Hippocampal formation (tissue), 2 donors: ENCODE measurements around the gene DMPK.
"Not testable (repeated sequence)": the region's sequence is repeated elsewhere in the genome, so short reads cannot be mapped to it uniquely, and the experiment has no call there.

Experiments used
- DNase-seq, 2 donors: peaks; one replicate each; lab custom pipeline; 2025; lab: John Stamatoyannopoulos, UW

The DMPK gene

GRCh38 chr19:45814851-45815480, 32.7 kb upstream of the DMPK start, which contains the start of gene RSPH6A:
Gene RSPH6A, minus strand, starts transcription at chr19:45815308. Its CDS starts 132 bp downstream, at chr19:45815176.
- no peak for DNase-seq

GRCh38 chr19:45814166-45814780, 32.0 kb upstream of the DMPK start:
- DNase-seq, result no peak

- DNase-seq, result no peak
These were observed 30.0 kb upstream of the DMPK start for GRCh38 chr19:45812297-45812696.

- no peak for DNase-seq
These were observed 27.4 kb upstream of the DMPK start for GRCh38 chr19:45809643-45810159.

DNA sequence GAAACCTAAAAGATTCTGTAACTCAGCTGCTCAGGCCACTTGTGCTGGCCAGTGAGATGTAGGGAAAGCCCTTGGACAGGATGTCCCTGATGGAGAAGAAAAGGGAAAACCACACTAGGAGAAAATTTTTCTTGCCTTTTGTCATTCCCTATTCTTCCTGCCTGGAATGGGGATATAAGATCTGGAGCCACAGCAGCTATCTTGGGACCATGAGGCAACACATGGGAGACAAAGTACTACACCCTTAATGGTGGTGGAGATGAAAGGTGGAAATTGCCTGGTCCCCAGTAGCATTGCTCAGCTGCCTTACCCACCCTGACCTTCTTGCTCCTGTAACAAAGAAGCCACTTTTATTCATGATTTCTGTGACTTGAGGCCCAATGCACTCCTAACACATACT, 23.4 kb upstream of the DMPK start:
- no peak for DNase-seq

DNA sequence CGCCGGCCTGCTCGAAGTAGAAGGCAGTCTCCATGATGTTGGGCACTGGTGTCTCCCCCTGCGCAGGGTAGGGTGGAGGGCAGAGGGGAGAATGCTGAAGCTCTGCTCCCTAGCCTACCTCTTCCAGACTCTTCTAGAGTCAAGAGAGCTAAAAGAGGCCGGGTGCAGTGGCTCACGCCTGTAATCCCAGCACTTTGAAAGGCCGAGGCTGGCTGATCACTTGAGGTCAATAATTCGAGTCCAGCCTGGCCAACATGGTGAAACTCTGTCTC, 22.6 kb upstream of the DMPK start:
- no peak for DNase-seq

GRCh38 chr19:45804140-45804958, 22.1 kb upstream of the DMPK start:
- no peak for DNase-seq

- no peak for DNase-seq
These were observed 19.4 kb upstream of the DMPK start for GRCh38 chr19:45801603-45802175.

DNA sequence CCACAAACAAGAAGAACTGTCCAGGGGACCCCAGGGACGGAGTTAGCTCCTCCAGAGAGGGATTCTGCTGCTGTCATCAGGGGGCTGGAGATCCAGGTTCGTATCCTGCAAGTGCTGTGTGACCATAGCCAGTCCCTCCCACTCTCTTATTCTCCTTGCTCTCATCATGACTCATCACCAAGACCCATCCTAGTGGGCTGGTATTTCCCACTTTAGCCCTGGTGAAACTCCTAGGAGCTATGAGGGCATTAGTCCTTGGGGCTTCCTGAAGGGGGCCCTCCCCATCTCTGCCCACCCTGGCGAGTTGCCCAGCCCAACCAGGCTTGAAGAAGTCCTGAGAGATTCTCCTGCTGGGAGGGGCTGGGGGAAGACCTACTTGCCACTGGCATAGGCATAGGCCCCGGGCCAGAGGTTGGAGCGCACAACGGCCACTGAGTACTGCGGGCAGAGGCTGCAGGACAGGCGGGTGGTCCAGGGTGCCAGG, 17.8 kb upstream of the DMPK start:
- no peak for DNase-seq

- not testable (repeated sequence) for DNase-seq
These were observed 17.3 kb upstream of the DMPK start for GRCh38 chr19:45799541-45799940.

DNA sequence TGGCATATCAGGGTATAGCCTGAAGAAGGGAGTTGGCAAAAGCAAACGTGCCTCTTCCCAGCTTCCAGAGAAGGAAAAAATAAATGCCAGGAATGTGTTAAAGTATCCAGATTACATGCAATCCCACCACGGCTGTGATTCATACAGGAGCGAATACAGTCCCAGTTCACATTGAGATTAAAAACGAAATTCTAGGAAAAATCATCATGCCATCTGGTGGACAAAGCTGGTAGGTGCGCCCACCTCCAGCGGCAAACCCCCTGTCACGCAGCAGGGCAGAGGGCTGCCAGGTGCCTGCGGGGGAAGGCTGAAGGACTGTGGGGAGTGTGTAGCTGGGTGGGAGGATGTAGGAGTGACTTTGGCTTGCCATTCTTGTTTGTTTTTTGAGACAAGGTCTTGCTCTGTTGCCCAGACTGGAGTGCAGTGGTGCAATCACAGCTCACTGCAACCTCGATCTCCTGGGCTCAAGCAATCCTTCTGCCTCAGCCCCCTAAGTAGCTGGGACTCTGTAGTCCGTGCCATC, 16.8 kb upstream of the DMPK start:
- DNase-seq, result peak; percentile 19 to 70

- DNase-seq, result no peak
These were observed 12.3 kb upstream of the DMPK start for GRCh38 chr19:45794627-45795026.

DNA sequence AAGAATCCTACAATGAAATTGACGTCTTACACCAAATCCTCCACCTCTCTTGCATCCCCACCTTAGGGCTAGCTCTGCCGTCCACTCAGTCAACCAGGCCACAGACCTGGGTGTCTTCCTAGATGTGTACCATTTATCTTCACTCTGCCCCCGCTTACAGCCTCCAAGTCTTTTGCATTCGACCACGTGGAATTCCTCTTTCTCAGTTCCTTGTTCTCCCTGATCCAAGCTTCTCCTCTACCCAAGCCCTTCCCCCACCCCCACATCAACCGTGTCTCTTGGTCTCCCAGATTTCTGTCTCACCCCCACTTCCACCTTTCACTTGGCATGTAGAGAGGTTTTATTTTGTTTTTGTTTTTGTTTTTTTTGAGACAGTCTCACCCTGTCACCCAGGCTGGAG, 11.6 kb upstream of the DMPK start:
- no peak for DNase-seq

DNA sequence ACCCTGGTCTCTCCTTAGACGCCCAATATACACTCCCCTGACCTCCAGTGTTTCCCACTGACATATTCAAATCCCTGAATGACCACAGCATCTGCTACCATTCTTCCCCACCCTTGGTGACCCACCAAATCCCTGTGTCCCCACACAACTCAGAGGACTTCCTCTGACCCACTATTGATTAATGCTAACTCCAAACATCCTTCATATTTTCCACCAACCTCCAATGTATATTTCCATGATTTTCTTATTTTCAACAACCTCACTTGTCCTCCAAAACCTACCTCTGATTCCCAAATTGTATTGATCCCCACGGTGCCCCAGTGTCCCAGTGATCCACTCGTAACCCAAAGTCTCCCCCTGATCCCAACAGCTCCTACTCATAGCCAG, 10.9 kb upstream of the DMPK start:
- no peak for DNase-seq

DNA sequence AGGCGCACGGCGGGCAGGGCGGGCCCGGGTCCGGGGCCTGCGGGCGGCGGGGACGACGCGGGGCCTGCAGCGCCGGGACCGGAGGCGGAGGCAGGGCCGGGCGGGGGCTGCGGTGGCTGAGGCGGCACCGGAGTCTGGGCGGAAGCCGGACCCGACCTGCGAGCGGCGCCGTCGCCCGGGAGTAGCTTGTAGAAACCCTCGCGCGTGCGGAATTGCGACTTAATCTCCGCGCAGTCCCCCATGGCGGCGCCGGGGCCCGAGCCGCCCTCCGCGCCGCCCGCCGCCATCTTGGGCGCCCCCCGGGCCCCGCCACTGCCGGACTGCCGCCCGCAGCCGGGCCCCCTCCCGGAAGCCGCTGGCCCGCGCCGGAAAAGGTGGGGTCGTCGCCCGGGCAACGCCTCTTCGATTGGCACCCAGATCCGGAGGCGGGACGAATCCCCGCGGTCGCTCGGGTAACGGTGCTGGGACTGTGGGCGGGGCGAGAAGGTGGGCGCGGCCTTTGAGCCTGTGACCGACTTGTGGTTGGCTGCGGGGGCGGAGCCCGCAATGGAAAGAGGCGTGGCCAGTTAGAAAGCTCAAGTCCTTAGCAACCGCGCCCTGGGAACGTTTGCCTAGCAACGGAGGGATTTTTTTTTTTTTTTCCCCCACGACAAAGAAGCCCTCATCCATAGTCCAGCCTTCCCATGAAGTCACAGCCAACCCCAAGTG, 10.3 kb upstream of the DMPK start, which contains the start of gene DMWD:
DMWD (minus strand) TSS at position 376 of the 708 bp plus-strand sequence; CDS start at position 287, 89 bp downstream.
- DNase-seq, result peak; percentile 97 to 98

- no peak for DNase-seq
These were observed 9.6 kb upstream of the DMPK start for GRCh38 chr19:45791744-45792469.

GRCh38 chr19:45790942-45791341, 8.7 kb upstream of the DMPK start:
- DNase-seq, result peak in 1 of 2 donors; percentile 13

- DNase-seq, result no peak
These were observed 6.9 kb upstream of the DMPK start for GRCh38 chr19:45789035-45789786.

DNA sequence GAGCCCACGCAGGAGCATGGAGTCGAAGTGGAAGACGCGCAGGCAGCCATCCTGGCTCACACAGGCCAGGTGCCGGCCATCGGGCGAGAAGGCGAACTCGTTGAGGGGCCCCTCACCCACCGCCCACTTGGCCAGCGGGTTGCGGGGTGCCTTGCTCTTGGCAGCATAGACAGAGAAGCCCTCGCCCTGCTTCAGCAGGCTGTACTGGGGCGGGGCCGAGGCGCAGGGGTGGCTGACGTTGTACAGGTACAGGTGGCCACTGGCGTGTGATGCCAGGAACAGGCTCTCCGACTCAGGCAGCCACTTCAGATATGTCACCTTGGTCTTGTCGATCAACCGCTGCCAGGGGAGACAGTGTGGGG, 4.2 kb upstream of the DMPK start:
- no peak for DNase-seq
